ENCODE results near the gene GINS1. TPM values are rescaled to one million over a fixed set of nuclear protein-coding genes. Genes with fewer than 3 reads are reported as not detected.
A peak's percentile ranks its signal among the peaks of the same experiment; 100 is the strongest.

Gene GINS1
- total RNA-seq, 1 donor = 15.9 TPM

DNA sequence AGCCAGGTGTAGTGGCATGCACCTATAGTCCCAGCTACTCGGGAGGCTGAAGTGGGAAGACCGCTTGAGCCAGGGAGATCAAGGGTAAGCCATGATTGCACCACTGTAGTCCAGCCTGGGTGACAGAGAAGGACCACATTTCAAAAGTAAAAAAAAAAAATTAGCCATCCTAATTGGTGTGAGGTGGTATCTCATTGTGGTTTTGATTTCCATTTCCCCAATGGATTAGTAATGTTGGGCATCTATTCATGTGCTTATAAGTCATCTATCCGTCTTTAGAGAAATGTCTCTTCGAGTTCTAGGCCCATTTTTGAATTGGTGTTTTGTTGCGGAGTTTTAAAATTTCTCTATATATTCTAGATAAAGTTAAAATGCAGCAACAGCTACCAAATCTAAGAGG lies 38.5 kb upstream of the GINS1 start:
- no peak overlapping the region for H3K4me3 ChIP-seq (ENCODE audit: low read depth, low read length)
- TF ChIP-seq, protein P1, sequence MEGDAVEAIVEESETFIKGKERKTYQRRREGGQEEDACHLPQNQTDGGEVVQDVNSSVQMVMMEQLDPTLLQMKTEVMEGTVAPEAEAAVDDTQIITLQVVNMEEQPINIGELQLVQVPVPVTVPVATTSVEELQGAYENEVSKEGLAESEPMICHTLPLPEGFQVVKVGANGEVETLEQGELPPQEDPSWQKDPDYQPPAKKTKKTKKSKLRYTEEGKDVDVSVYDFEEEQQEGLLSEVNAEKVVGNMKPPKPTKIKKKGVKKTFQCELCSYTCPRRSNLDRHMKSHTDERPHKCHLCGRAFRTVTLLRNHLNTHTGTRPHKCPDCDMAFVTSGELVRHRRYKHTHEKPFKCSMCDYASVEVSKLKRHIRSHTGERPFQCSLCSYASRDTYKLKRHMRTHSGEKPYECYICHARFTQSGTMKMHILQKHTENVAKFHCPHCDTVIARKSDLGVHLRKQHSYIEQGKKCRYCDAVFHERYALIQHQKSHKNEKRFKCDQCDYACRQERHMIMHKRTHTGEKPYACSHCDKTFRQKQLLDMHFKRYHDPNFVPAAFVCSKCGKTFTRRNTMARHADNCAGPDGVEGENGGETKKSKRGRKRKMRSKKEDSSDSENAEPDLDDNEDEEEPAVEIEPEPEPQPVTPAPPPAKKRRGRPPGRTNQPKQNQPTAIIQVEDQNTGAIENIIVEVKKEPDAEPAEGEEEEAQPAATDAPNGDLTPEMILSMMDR (IDR thresholded peaks at IDR 0.05; ENCODE audit: insufficient read depth, low read length) = no peak
- no peak for DNase-seq (ENCODE audit: low read depth)

DNA sequence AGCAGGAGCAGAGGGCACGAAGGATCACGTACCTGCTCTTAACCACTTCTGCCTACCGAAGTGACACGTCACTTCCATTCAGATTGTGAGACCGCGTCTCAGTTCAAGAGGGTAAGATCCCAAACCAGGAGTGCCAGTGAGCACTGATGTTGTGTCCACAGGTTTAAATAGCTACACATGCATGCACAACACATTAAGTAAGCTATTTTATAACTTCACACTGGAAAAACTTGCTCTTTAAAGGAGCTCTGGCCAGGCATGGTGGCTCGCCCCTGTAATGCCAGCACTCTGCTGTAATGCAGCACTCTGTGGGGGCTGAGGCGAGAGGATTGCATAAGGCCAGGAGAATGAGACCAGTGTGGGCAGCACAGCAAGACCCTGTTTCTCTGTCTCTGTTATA lies 37.9 kb upstream of the GINS1 start:
- TF ChIP-seq, protein P1 (IDR thresholded peaks at IDR 0.05; ENCODE audit: insufficient read depth, low read length) = no peak
- DNase-seq (ENCODE audit: low read depth) = no peak
- no peak overlapping the region for H3K4me3 ChIP-seq (ENCODE audit: low read depth, low read length)

DNA sequence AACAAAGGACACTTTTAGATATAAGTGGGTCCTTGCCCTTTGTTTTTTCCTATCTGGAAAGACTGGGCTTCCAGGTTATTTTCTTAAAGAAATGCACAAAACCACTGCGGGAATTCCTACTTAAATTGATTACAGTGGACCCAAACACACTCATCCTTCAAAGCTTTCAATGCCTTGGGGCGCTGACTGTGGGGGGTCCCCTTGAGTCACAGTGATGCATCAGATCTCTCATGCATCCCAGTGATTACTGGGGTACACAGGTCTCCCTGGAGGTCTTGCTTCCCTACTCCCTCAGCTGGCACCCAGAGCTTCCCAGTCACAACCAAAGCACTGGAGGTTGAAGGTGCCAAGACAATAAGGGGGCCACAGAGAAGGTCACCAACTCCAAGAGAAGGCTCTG lies 37.5 kb upstream of the GINS1 start:
- H3K4me3 ChIP-seq (ENCODE audit: low read depth, low read length) = no peak overlapping the region
- DNase-seq (ENCODE audit: low read depth) = no peak
- TF ChIP-seq, protein P1 (IDR thresholded peaks at IDR 0.05; ENCODE audit: insufficient read depth, low read length) = no peak

DNA sequence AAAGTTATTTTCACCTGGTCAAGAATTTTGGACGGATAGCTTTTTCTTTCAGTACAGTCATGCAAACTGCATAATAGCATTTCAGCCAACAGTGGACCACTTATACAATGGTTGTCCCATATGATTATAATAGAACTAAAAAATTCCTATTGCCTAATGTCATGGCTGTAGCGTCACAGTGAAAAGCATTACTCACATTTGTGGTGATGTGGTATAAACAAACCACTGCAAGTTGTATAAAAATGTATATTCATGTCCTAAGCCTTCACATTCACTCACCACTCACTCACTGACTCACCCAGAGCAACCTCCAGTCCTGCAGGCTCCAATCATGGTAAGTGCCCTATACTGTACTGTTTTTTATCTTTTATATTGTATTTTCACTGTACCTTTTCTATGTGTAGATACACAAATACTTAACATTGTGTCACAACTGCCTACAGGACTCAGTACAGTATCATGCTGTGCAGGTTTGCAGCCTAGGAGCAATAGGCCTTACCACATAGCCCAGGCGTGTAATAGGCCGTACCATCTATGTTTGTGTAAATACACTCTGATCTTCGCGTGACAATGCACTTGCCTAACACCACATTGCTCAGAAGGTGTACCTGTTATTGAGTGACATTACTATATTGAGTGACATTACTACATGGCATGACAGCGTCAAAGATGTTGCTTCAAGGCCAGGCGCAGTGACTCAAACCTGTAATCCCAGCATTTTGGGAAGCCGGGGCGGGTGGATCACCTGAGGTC lies 34.7 kb upstream of the GINS1 start:
- DNase-seq (ENCODE audit: low read depth) = peak; percentile 80
- no peak overlapping the region for H3K4me3 ChIP-seq (ENCODE audit: low read depth, low read length)
- TF ChIP-seq, protein P1 (IDR thresholded peaks at IDR 0.05; ENCODE audit: insufficient read depth, low read length) = no peak

DNA sequence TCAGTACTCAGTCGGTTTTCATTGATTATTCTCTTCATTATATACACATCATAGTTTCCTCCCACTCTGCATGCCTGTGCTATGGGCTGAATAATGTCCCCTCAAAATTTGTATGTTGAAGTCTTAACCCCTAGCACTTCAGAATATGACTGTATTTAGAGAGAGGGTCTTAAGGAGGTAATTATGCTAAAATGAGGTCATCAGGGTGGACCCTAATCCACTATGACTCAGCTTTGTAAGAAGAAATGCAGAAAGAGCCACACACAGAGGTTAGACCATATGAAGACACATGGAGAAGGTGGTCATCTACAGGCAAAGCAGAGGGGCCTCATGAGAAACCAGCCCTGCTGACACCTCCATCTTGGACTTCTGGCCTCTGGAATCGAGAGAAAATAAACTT lies 32.6 kb upstream of the GINS1 start:
- TF ChIP-seq, protein P1 (IDR thresholded peaks at IDR 0.05; ENCODE audit: insufficient read depth, low read length) = no peak
- DNase-seq (ENCODE audit: low read depth) = no peak
- H3K4me3 ChIP-seq (ENCODE audit: low read depth, low read length) = no peak overlapping the region

DNA sequence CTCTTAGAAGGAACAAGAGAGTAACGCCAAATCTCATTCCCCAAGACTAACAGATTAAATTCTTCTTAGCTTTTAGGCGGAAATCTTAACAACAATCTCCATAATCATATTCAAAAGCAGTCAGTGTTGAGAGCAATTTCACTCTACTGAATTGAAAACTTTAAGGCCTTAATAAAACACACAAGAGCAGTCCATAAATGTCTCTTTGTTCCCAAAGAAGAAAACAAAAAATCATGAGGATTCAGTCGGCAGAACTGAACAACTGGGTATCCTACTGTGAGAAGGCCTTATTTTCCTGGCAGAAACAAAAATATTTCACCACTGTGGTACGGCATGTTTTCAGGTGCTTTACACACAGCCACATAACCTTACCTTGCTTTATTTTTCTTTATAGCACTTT lies 31.2 kb upstream of the GINS1 start:
- no peak overlapping the region for H3K4me3 ChIP-seq (ENCODE audit: low read depth, low read length)
- DNase-seq (ENCODE audit: low read depth) = no peak
- TF ChIP-seq, protein P1 (IDR thresholded peaks at IDR 0.05; ENCODE audit: insufficient read depth, low read length) = no peak

DNA sequence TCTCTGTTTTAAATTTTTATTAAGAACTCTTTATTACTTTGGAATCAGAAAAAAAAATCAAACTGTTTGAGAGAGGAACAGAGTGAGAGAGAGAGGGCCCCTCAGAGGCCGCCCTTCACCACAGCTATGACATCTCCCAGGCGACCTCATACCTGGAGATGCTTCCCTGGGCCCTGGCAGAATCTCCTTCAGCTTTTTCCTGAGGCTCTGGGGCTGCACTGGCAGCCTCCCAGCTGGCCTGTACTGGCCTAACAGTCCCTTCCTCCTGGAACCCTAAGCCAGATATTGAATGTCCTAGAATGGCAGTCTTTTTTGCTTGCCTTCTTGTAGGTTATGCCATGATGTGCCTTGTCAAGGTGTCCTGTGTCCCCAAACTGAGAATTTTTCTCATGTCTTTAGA lies 30.6 kb upstream of the GINS1 start:
- H3K4me3 ChIP-seq (ENCODE audit: low read depth, low read length) = no peak overlapping the region
- TF ChIP-seq, protein P1 (IDR thresholded peaks at IDR 0.05; ENCODE audit: insufficient read depth, low read length) = no peak
- DNase-seq (ENCODE audit: low read depth) = no peak
